Activated CD4-positive, alpha-beta T cell treated with anti-CD3 and anti-CD28 coated beads, Interleukin-2, amount 50 U/mL, for 4 hours (primary cell): Measurements from ENCODE around the gene THBS1.

Experiments
- DNase-seq, 2 experiments: peaks; one replicate each; pipeline ENCODE4 v3.0.0-alpha.2; 2020

Gene THBS1

DNA sequence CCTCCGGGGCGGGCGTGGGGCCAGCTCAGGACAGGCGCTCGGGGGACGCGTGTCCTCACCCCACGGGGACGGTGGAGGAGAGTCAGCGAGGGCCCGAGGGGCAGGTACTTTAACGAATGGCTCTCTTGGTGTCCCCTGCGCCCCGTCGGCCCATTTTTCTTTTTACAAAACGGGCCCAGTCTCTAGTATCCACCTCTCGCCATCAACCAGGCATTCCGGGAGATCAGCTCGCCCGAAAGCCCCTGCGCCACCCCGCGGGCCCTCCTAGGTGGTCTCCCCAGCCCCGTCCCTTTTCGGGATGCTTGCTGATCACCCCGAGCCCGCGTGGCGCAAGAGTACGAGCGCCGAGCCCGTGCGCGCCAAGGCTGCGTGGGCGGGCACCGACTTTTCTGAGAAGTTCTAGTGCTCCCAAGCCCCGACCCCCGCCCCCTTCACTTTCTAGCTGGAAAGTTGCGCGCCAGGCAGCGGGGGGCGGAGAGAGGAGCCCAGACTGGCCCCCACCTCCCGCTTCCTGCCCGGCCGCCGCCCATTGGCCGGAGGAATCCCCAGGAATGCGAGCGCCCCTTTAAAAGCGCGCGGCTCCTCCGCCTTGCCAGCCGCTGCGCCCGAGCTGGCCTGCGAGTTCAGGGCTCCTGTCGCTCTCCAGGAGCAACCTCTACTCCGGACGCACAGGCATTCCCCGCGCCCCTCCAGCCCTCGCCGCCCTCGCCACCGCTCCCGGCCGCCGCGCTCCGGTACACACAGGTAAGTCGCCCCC, at the start of gene THBS1:
Gene THBS1 (plus strand): TSS at position 595 of the 757 bp plus-strand sequence. CDS start 779 bp downstream, outside the sequence.
- peak; percentile 36 to 46 for DNase-seq

DNA sequence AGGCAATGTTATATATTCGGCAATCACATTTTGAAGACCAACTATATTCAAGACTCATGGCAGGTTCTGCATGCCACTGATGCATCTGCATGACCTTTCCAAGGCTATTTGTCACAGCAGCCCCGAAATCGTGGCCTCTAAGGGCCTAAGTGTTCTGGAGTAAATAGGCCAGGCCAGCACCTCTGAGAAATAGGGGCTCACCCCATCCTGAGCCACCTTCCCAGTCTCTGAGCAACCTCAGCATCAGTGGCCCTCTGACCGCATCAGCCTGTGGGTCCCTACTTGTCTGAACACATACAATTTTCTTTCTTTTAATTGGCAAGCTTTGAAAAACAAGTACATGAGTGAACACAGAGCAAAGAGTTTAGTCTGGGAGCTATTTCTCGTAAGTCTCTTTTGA, 45.9 kb upstream of the THBS1 start:
- DNase-seq = no peak

DNA sequence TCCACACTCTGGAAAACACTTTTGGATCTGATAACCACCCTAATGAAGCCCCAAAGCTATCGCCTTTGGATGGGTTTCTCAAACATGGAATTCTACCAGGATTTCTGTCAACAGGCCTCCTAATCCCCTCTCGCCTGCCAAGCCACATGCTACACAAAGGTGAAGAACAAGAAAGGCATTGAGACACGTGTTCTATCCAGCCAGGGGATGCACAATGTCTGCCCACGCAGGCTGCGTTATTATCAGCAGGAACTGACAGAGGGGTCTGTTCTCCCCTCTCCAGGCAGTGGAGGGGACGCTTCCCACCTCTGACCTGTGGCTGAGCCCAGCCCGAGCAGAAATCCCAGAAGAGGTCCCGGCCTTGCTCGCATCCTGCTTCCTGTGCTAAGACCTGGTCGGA, 45.4 kb upstream of the THBS1 start:
- DNase-seq = no peak

DNA sequence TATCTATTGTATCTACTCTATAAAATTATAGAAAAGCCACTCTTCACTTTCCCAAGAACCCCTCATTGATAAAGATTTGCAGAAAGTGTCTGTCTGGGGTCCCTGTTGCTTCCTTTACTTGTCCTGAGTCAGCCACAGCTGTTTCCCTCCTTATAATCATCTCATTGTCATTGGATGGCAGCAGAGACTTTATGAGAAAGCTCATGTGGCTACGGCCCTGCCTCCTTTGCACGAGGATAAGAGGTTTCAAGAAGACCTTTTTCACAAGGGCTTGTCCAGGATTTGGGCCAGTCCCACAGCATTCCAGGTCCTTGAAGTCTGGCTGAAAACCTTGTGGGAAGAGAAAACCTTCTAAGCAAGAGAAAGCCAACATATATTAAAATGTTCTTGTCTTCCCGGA, 41.9 kb upstream of the THBS1 start:
- no peak for DNase-seq

DNA sequence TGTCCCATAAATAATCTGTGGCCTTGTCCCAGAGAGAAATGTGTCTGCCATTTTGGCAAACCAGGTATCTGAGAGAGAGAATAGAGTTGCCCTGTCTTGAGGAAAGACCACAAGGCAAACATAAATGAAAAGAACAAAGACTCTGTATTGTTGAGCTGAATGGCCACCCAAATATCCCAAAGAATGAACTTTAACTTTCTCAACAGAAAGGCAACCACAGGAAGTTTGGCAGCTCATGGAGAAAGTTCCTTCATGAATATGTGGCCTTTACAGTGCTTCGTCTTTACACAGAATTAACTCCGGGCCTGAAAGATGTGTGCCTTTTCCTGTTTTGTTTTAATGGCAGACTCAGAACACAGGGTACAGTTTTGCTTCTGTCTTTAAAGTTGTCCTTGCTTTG, 41.4 kb upstream of the THBS1 start:
- no peak for DNase-seq

DNA sequence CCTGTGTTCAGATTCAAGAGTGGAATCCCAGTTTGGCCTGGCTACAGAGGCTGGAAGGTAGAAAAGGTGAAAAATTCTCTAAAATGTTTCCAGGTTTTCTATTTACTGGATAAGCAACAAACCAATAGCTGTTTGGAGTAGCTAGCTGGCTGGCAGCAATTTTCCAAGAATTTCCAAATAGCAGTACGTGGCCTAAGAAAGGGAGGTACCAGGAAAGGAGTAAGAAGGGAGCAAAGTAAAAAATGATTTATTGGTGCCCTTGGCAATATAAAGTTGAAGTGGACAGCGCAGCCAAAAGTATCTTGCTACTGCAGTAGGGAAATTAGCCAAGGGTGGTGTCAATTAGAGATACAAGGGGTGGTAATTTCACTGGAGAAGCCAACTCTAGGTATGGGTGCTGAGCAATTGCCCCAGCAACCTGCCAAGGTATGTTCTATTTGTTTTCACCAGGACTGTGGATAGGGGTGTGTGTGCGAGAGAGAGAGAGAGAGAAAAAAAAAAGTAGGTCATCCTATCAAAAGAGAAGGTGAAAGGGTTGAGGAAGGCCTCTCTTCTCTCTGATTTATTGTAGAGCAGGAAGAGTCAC, 40.8 kb upstream of the THBS1 start:
- DNase-seq = no peak

DNA sequence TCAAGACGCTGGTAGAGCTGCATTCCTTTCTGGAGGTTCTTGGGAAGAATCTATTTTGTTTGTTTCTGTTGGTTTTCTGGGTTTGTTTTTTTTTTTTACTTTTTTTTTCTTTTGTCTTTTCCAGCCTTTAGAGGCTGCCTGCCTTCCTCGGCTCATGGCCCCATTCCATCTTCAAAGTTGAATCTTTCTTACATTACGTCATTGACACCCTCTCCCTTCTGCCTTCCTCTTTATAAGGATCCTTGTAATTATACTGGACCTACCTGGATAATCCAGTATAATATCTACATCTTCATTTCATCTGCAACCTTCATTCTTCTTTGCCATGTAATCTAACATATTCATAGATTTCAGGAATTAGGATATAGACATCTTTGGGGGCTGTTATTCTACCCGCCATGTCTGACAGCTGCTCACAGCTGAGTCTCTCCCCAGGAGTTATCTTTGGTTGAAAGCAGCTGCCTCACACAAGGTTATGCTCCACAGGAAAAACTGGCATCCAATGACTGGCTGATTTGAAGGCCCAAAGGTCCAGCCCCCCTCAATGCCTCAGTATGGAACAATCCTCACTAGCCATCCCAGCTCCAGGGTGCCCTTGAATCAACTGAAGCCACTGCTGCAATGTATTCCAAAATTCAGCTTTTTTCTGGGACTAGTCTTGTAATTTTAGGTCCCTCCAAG, 38.4 kb upstream of the THBS1 start:
- DNase-seq = no peak

DNA sequence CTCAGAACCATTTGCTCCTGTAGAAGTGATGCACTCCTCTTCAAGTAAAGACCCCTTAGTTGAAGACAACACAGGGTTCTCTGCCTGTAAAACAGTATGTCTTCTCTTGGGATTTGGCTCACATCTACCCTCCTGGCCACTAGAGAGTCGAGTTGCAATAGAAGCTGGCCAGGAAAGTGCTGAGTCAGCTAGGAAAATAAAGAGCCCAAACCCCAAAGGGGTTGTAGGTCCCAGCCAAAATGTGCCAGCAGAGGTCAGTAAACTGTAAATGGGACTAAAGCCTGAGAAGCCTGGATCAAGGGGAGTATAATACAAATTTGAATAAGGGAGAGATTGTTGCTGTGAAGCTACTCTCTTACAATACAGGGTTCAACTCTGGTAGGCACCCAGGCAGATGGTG, 37.2 kb upstream of the THBS1 start:
- no peak for DNase-seq

DNA sequence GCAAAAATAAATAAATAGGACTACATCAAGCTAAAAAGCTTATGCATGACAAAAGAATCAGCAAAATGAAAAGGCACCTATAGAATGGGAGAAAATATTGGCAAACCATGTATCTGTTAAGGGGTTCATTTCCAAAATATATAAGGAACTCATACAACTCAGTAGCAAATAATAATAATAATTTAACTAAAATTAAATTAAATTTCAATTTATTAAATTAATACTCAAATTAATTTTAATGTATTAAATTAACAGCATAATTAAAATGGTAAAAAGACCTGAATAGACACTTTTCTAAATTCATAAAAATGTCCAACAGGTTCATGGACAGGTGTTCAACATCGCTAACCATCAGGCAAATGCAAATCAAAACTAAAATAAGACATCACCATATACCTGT, 34.0 kb upstream of the THBS1 start:
- DNase-seq = no peak

DNA sequence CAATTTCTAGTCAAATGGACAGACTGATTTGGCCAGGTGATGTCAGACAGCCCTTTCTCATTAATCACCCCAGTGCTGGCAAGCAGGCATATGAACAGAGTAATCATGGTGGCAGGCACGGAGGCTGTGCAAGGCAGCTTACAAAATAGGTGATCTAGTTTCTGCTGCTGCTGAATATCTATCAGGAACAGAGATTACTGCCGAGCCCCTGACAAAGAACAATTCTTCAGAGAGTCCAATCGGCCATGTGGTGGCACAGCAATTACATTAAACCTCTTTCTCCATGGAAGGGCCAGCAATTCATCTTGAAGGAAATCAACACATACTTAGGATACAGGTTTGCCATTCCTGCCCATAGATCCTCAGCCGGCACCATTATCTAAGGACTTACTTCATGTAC, 32.3 kb upstream of the THBS1 start:
- no peak for DNase-seq

DNA sequence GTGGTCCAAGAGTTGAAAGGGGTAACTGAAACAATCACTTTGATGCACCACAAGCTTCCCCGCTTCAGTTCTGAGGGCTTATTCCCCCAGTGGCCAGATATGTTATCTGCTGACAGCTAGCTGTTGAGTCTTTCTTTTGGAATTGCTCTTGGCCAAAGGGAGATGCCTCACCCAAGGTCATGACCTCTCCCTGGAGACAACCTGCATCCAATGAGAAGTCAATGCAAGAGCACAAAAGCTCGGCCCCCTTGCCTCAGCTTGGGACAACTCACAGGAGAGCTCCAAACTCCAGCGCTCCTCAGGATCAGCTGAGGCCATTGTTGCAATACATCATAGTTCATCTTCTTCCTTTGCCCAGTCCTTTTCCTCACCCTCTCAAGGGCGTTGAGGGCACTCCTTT, 31.0 kb upstream of the THBS1 start:
- DNase-seq = no peak

DNA sequence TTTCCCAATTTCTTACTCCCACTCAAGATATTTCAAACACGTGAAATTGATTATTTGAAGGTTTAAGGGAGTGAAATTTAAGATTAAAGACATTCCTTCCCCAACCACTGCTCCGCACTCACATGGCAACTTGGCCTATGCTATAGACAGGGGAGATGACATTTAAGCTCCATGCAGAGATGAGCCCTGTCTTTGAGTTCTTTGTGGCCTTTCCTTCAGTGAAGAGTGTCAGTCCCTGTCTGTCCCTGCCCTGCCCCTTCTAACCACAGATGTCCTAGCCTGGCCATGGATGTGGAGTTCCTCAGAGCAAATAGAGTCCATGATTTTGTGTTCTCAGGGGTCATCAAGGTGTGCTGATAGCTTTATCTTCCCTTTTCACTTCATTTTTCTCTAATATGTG, 29.4 kb upstream of the THBS1 start:
- DNase-seq = no peak

DNA sequence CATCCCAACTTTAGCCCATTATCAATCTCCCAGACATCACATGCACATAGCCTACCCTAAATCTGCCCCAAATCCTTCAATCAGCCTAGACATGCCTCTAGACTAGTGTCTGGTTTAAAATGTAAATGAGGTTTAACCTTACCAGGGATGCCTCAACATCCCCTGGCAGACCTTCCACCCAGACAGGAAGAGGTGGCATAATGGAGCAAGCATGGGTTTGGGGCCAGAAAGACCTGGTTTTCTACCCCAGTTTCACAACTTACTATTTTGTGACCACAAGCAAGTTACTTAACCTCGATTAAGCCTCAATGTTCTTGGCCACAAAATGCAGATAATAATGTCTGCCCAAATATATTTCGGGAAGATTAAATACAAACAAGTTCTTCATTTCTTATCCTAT, 28.3 kb upstream of the THBS1 start:
- no peak for DNase-seq

DNA sequence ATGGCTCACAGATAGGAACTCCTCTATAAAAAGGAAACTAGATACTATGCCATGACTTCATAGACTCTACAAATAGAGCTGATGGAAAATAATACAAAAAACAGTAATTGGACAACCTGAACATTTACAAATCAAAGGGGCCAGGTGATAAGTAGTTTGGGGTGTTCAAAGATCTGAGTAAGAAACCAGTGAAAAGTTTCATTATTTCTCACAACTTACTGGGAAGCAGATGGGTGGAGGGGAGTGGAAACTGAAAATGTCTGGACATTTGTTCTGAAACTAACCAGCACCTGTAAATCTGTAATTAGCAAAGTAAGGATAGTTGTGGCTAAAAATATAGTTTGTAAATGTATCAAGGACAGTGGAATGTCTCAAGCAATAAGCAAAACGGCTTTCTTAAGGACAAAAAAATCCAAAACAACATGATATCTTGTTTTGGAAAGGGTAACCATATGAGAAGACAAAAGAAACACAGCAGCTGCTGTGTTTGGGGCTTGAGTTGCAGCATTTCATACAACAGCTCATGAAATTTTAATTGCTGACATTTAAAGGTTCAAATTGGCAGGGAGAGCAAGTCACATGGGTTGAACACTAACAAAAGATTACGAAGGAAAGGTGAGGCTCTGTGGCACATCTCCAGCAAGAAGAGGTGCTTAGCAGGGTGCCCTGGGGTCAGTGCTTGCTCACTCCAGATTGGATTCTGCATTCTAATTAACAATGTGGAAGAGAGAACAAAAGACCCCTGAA, 26.8 kb upstream of the THBS1 start:
- DNase-seq = no peak

DNA sequence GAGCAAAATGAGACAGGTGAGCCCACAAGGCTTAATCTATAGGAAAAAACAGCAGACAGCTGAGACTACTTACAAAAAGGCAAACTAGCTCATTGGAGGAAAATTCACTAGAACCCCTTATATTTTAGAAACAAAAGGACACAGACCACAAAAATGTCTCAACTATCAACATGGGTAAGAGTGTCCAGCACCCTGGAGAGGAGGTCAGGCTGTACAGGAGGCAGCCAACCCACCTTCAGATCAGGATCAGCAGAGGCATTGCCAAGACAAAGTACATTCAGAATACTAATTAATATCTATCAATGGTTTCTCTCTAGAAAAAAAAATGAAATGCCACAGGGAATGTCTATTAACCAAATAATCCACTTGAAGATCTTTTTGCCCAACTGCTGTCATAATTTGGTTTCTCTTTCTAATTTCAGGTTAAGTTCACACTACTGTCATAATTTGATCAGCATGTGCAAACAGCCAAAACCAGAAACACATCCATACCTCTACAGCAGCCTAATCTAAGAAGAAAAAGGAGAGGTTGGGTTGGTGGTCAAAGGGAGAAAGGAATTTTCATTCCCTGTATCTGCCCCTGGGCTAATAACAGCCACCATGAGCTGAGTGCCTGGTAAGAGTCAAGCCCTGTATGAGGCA, 26.0 kb upstream of the THBS1 start:
- no peak for DNase-seq

DNA sequence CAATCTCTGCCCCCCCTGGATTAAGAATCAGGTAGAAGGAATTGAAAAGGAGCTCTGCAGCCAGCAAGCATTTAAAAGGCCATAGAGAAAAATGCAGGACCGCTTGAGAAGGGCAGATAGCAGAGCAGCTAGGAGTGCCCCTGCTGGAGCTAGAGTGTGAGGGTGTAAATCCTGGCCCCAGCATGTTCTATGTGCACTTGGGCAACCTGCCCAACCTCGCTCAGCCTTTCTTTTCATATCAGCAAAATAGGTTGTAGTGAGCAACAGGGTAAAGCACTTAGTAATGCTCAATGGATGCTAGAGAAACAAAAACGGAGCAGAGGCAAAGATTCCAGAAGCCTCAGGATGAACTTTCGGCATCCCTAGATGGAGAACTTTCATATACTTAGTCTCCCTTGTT, 25.0 kb upstream of the THBS1 start:
- DNase-seq = no peak

DNA sequence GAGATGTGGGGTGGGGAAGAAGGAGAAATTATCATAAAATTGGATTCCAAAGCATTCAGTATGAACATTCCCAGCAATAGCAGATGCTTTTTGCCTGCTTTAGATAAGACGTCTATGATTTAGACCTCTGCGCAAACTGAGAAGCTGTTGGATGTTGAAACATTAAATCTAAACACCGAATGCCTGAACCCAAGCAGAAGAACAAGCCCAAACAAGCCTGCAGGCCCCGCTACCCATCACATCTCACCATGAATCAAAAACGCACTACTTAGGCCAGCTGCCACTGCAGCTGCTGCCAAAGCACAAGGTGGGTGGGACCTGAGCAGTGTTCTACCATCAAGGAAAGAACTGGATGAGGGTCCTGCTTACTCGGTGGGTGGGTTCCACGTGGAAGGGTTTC, 24.4 kb upstream of the THBS1 start:
- no peak for DNase-seq

DNA sequence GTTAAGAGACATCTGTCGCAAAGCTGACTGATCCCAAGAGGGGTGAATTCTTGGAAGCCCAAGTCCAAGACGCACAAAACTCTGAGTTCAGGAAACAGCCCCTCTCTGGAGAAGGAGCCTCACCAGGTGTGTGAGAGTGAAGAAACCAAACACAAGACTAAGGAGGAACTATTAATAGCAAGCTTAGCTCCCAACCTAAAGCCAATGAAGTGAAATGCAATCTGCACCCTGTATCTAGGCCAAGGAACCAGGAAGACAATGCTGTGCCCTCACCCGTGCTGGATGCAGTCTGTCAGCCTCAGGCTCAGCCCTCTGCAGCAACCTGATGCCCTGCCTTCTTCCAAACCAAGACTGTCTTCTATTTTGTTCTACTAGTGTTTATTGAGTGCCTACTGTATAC, 22.5 kb upstream of the THBS1 start:
- DNase-seq = no peak

DNA sequence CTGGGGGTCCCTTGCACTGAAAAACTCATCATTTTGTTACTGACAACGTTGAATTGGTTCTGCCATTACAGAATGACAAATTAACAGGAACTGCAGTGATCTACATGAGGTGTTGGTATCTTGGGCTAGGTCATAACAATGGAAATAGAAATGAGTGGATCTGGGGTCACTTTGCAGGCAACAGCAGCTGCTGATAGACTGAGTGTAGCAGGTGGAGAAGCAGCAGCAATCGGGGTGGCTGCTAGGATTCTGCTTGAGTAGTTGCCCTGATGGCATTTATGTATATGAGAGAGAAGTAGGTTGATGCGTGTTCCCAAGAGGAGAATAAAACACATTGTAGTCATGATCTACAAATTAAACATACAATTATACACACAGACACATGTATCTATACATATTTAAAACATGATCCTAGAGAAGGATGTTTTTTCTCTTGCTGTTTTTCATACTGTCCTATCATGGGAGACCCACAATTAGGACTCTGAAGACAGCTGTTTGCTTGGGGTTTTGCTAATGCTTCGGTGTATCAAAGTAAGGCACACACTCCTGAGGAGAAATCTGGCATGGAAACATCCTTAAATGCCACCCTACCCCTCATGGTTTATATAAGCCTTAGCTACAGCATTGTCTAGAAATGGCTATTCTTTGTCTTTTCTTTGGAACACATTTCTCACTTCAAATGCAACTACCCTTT, 15.8 kb upstream of the THBS1 start:
- no peak for DNase-seq

DNA sequence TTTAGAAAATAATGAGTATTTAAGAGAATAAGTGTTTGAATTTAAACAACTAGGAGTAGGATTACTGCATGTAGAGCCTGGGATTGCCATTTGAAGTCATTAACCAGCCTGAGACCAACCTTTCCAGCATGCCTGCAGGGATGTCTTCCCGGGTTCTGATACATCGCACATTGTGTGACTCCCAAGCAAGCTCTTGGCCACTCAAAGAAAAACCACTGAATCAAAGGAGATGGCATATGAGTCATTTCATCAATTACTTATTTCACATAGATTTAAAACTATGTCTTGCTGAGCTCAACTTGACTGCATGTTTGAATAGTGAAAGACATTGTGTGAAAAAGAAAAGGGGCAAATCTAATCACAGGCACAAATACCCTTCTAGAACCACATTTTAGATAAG, 15.0 kb upstream of the THBS1 start:
- no peak for DNase-seq

DNA sequence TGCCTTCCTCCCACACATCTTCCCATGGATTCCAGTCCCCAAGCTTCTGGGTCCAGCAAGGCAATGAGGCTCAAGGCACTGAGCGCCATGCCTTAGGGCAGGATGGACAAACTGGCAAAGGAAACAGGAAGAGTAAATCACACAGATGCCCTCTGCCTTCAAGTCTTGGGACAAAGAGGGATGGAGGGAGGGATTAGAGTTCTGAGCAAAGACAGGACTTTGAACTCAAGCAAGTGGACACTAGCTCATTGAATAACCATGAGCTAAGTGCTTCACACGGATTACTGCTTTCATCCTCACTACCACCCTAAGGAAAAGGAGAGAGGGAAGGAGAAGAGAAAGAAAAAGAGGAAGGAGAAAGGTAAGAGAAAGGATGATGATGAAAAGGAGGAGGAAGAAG, 7.6 kb upstream of the THBS1 start:
- DNase-seq = no peak

DNA sequence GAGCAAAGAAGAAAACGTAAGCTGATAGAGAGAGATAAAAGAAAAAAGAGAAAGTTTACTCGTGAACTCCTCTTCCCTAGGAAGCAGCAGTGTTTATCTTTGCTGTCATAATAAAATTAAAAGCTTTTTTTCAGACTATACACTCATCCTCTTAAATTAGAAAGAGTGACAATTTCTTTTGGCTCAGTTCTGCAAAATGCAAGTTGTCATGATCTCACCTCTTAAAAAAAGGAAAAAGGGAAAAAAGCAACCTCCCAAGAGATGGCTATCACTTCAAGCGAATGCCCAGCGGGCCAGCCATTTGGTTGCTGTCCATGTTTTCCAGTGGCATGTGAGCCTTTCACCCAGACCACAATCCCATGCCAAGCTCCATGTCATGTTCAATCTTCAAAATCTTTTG, 7.0 kb upstream of the THBS1 start:
- DNase-seq = no peak

DNA sequence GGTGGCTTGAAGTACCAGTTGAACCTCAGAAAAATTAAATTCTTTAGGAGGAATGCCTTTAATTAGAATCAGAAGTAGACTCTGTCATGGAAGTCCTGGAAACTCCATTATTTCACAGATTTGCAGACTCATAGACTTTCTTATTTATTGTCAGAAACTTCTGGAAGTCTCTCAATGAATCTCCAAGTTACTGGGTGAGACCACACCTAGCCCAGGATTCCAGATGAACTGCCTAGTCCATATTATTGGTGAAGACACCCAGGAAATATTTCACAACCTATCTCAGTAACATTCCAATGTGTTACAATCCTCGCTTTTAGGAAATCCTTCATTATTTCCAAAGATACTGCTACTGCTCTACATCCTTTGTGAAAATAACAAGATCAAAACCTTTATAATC, 6.5 kb upstream of the THBS1 start:
- no peak for DNase-seq
